ENCODE results near the gene CEP192.
A peak's percentile ranks its signal among the peaks of the same experiment; 100 is the strongest.
"Not testable (repeated sequence)": the region's sequence is repeated elsewhere in the genome, so short reads cannot be mapped to it uniquely, and the experiment has no call there.

Gene CEP192

GRCh38 chr18:13028869-13029268, 37.7 kb downstream of the CEP192 start:
- DNase-seq (ENCODE audit: low read depth), result no peak

- DNase-seq (ENCODE audit: low read depth), result no peak
These were observed 41.0 kb downstream of the CEP192 start for GRCh38 chr18:13032173-13032572.

GRCh38 chr18:13035249-13035914, 44.2 kb downstream of the CEP192 start:
- DNase-seq (ENCODE audit: low read depth), result no peak

GRCh38 chr18:13036622-13037320, 45.6 kb downstream of the CEP192 start:
- DNase-seq (ENCODE audit: low read depth), result no peak

- no peak for DNase-seq (ENCODE audit: low read depth)
These were observed 48.6 kb downstream of the CEP192 start for GRCh38 chr18:13039806-13040205.

- DNase-seq (ENCODE audit: low read depth), result no peak
These were observed 51.9 kb downstream of the CEP192 start for GRCh38 chr18:13043066-13043465.

GRCh38 chr18:13048061-13048595, 57.0 kb downstream of the CEP192 start:
- no peak for DNase-seq (ENCODE audit: low read depth)

- DNase-seq (ENCODE audit: low read depth), result no peak
These were observed 60.0 kb downstream of the CEP192 start for GRCh38 chr18:13051159-13051558.

GRCh38 chr18:13051950-13052349, 60.8 kb downstream of the CEP192 start:
- no peak for DNase-seq (ENCODE audit: low read depth)

- no peak for DNase-seq (ENCODE audit: low read depth)
These were observed 63.2 kb downstream of the CEP192 start for GRCh38 chr18:13054336-13054735.

GRCh38 chr18:13061630-13062189, 70.5 kb downstream of the CEP192 start:
- no peak for DNase-seq (ENCODE audit: low read depth)

- DNase-seq (ENCODE audit: low read depth), result no peak
These were observed 76.0 kb downstream of the CEP192 start for GRCh38 chr18:13067124-13067523.

- no peak for DNase-seq (ENCODE audit: low read depth)
These were observed 76.8 kb downstream of the CEP192 start for GRCh38 chr18:13067966-13068365.

GRCh38 chr18:13070460-13070859, 79.3 kb downstream of the CEP192 start:
- DNase-seq (ENCODE audit: low read depth), result peak; percentile 0

- no peak for DNase-seq (ENCODE audit: low read depth)
These were observed 85.7 kb downstream of the CEP192 start for GRCh38 chr18:13076886-13077285.

GRCh38 chr18:13077473-13077872, 86.3 kb downstream of the CEP192 start:
- no peak for DNase-seq (ENCODE audit: low read depth)

- not testable (repeated sequence) for DNase-seq (ENCODE audit: low read depth)
These were observed 86.9 kb downstream of the CEP192 start for GRCh38 chr18:13078065-13078464.

GRCh38 chr18:13086906-13087305, 95.7 kb downstream of the CEP192 start:
- no peak for DNase-seq (ENCODE audit: low read depth)

- no peak for DNase-seq (ENCODE audit: low read depth)
These were observed 104.3 kb downstream of the CEP192 start for GRCh38 chr18:13095466-13095865.

GRCh38 chr18:13096232-13096631, 105.1 kb downstream of the CEP192 start:
- DNase-seq (ENCODE audit: low read depth), result no peak

- DNase-seq (ENCODE audit: low read depth), result no peak
These were observed 105.6 kb downstream of the CEP192 start for GRCh38 chr18:13096719-13097118.

GRCh38 chr18:13098104-13098503, 106.9 kb downstream of the CEP192 start:
- DNase-seq (ENCODE audit: low read depth), result not testable (repeated sequence)

GRCh38 chr18:13099113-13099512, 108.0 kb downstream of the CEP192 start:
- no peak for DNase-seq (ENCODE audit: low read depth)
